ENCODE data around the gene KAZN.

The KAZN gene

GRCh38 chr1:14866911-14867612, 268.6 kb downstream of the KAZN start:
- no peak for DNase-seq

- no peak for DNase-seq
Observed at GRCh38 chr1:14869187-14869586, 270.7 kb downstream of the KAZN start.

GRCh38 chr1:14871218-14871970, 272.9 kb downstream of the KAZN start:
- DNase-seq: no peak

GRCh38 chr1:14872762-14873161, 274.3 kb downstream of the KAZN start:
- DNase-seq: no peak

- DNase-seq: no peak
Observed at GRCh38 chr1:14873677-14874076, 275.2 kb downstream of the KAZN start.

- no peak for DNase-seq
Observed at GRCh38 chr1:14875524-14876509, 277.3 kb downstream of the KAZN start.

GRCh38 chr1:14876747-14877146, 278.3 kb downstream of the KAZN start:
- DNase-seq: no peak

GRCh38 chr1:14877224-14877623, 278.7 kb downstream of the KAZN start:
- DNase-seq: no peak

- no peak for DNase-seq
Observed at GRCh38 chr1:14878124-14878523, 279.6 kb downstream of the KAZN start.

GRCh38 chr1:14878951-14879350, 280.5 kb downstream of the KAZN start:
- DNase-seq: no peak

GRCh38 chr1:14880456-14881316, 282.2 kb downstream of the KAZN start:
- DNase-seq: no peak

GRCh38 chr1:14881775-14882672, 283.5 kb downstream of the KAZN start:
- no peak for DNase-seq

- no peak for DNase-seq
Observed at GRCh38 chr1:14884614-14885175, 286.2 kb downstream of the KAZN start.

GRCh38 chr1:14887044-14887566, 288.6 kb downstream of the KAZN start:
- DNase-seq: no peak

GRCh38 chr1:14887764-14888350, 289.4 kb downstream of the KAZN start:
- no peak for DNase-seq

GRCh38 chr1:14888374-14888773, 289.9 kb downstream of the KAZN start:
- no peak for DNase-seq

- no peak for DNase-seq
Observed at GRCh38 chr1:14889825-14890440, 291.4 kb downstream of the KAZN start.

- no peak for DNase-seq
Observed at GRCh38 chr1:14891991-14892390, 293.5 kb downstream of the KAZN start.

GRCh38 chr1:14894811-14895560, 296.5 kb downstream of the KAZN start:
- no peak for DNase-seq

All from activated T-cell treated with anti-CD3 and anti-CD28 coated beads, Interleukin-2, amount 50 U/mL, for 1 hour (primary cell).